GM21529 (cell line): ENCODE data around the gene MBNL1.

ENCODE experiments used
- ATAC-seq: cut with Tn5 transposase; IDR thresholded peaks from one replicate; pipeline ENCODE4 v1.9.1; 2021; ENCODE audit not compliant: unreplicated experiment

Gene MBNL1

GRCh38 chr3:152268555-152269055, at the start of gene MBNL1:
TSS of gene MBNL1 (plus strand) at chr3:152268929. CDS start at chr3:152300194, 31,265 bp downstream.
- peak; percentile 68 for ATAC-seq

DNA sequence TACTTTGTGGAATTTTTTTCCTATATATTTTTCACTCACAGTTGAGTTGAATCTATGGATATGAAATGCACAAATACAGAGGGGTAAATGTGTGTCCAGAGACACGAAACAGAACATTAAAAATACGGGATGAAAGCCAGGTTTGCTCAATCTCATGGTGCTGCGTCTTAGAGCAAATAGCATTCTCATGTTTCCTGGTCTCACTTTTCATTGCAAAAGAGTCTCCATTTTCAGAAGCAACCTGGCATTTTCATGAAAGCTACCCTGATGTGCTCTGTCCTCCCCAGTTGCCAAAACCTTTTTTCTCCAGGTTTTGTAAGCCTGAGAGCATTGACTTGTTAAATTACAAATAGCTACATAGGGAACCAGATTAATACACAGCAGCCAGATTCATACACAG, 49.5 kb upstream of the MBNL1 start:
- ATAC-seq, result no peak

DNA sequence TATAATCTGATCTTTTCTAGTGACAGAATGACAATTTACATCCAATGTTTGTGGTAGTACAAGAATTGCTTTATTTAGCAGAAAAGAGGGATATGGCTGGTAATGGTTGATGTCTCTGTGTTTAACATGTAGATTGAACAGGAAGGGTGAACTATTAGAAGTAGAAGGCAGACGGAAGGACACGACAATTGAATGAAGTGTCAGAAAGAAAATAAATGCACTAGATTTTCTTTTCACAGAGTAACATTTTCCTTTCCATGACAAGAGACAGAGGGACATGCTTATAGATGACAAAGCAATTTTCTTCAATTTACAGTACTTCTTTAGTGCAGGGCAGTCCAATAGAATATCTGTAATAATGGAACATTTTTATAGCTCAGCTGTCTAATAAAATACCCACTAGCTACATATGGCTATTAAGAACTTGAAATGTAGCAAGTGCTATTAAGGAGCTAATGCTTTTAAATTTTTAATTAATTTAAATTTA, 48.9 kb upstream of the MBNL1 start:
- ATAC-seq, result no peak

DNA sequence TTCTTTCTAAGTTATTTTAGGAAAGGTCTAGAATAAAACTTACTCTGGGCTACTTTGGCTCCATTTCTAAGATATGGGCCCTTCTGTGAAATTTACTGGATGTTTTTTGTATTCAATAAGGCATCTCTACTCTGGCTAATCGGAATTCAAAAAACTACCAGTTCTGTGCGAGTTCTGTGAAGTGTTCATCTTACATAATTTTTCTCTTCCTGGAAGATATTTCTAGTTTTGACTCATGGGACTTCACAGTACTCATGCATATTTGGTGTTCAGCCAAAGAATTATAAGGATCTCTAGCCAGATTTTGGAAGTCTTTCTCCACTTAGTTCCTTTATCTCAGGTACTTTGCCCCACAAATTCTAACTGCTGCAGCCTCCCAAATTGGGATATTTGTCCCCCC, 46.4 kb upstream of the MBNL1 start:
- ATAC-seq, result peak; percentile 52

- ATAC-seq, result no peak
Observed at GRCh38 chr3:152225201-152225600, 43.5 kb upstream of the MBNL1 start.

GRCh38 chr3:152226176-152226575, 42.6 kb upstream of the MBNL1 start:
- ATAC-seq, result no peak

DNA sequence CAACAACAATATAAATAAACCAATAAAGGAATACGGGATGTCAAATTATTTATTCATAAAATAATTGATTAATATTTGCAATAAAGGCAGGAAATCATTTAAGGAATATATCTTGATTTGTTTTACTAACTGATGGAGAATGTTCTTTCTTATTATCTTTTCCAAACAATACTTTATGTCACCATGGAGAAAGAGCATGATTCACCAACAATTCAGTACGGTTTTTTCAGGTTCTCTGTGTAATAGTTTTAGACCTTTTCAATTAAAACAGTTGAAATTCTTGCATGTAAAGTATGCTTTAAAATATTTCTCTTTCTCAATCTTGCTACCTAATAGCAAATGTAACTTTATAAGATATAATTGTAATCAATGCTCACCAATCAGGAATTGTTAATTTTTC, 41.7 kb upstream of the MBNL1 start:
- ATAC-seq, result no peak

DNA sequence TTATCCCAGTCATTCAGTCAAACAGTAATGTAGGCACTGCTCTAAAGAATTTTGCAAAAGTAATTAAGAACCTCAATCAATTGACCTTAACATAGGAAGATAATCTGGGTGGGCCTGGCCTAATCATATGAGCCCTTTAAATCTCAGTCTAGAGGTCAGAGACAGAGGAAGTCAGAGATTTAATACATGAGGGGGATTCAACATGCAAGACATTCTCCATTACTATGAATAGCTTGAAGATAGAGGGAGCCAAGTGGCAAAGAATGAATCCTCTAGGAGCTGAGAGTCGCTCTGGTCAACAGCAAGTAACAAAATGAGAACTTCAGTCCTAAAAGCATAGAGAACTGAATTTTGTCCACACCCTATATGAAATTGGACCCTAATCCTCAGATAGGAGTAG, 39.0 kb upstream of the MBNL1 start:
- no peak for ATAC-seq

- ATAC-seq, result no peak
Observed at GRCh38 chr3:152230370-152230769, 38.4 kb upstream of the MBNL1 start.

DNA sequence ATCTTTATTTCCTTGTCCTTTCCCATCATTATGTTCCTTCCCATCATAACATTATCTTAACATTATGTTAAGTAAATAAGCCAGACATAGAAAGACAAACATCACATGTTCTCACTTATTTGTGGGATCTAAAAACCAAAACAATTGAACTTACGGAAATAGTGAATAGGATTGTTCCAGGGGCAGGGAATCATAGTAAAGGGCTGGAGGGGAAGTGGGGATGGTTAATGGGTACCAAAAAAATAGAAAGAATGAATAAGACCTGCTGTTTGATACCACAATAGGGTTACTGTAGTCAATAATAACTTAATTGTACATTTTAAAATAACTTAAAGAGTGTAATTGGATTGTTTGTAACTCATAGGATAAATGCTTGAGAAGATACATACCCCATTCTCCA, 36.7 kb upstream of the MBNL1 start:
- ATAC-seq, result no peak

DNA sequence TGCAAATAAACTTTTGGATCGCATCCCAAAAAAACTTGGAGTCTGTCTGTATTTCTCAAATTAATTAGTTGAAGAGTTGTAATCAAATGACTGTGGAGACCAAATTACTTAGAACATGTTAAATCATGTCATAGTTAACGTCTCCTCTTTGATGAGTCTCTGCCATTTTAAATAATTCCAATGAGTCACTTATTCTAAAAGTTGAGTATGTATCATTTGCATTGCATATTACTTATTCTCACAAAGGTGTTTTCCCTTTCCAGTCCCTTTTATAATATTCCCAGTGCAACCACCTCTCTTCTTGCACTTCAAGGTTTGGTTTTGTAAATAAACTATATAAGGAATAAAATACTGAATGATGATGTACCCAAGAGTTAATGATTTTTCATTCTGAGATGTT, 36.0 kb upstream of the MBNL1 start:
- ATAC-seq, result no peak

DNA sequence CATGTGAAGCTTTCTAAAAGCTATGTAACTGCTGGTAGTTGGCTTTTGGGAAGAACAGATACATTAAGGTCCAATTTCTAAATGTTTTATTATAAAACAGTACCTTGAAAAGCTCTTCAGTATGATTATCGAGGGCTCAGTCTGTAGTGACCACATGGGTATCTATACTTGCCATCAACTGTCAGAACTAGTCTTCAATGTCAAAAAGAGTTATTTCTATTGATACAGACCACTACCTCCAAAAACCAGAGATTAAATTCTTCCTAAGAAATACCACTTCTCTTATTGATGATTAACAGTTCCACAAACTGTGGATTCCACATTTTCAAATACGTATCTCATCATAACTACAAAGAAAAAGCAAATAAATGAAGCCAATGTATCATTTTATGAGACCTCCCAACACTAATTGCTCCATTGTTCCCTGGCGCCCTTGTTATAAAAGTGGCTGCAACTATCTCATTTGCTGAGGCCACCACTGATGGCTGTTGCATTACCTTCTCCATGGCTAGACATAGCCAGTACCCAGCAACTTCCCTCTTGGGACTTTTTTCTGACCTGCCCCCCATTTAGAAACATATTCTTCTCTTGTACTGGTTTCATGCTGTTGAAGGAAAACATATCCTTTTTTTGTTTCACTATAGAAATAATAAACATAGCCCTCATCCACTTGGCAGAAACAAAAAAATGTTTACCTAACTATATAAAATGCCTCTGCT, 33.9 kb upstream of the MBNL1 start:
- ATAC-seq, result no peak

- ATAC-seq, result no peak
Observed at GRCh38 chr3:152235709-152236298, 32.9 kb upstream of the MBNL1 start.

GRCh38 chr3:152236716-152237115, 32.0 kb upstream of the MBNL1 start:
- ATAC-seq, result no peak

DNA sequence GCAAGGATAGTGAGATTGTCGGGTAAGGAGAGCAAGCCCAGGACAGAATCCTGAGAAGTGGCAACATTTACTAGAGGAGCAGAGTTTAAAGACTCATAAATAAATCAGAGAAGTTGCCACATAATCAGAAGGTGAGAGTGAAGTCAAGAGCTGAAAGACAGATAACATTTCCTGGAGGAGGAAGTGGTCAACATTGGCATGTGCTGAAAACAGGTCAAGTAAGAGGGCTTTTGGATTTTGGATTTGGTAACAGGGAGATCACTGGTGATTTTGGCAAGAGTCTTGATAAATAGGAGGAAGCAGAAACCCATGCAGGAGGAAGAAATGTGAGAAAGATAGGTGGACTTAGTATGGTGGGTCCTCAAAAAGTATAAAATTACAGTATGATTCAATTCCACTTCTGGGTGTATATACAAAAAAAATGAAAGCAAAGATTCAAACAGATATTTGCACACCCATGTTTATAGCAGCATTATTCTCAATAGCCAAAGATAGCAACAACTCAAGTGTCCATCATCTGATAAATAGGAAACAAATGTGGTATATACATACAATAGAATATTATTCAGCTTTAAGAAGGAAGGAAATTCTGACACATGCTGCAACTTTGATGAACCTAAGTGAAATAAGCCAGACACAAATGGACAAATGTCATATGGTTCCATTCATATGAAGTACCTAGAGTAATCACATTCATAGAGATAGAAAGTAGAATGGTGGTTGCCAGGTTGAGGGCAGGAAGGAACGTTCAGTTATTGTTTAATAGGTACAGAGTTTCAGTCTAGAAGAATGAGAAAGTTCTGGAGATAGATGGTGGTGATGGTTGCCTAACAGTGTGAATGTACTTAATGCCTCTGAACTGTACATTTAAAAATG, 27.3 kb upstream of the MBNL1 start:
- peak; percentile 61 for ATAC-seq

DNA sequence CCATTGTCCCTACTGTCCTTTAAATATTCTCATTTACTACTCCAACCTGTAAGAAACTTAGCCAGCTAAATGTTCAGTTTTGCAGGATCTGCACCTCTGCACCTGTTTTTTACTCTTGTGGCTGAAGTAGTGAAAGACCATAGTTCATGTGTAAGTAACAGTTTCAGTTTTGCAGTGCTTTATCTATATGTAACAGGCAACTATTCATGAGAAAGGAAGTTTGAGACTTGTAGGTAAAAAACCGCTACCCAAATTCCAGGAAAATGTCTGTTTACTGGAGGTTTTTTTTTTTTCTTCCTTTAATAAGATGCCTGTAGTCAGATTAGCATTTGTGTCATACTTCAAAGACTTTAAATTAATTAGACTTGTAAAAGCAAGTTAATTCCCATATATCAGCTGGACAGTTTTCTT, 25.4 kb upstream of the MBNL1 start:
- peak; percentile 73 for ATAC-seq

DNA sequence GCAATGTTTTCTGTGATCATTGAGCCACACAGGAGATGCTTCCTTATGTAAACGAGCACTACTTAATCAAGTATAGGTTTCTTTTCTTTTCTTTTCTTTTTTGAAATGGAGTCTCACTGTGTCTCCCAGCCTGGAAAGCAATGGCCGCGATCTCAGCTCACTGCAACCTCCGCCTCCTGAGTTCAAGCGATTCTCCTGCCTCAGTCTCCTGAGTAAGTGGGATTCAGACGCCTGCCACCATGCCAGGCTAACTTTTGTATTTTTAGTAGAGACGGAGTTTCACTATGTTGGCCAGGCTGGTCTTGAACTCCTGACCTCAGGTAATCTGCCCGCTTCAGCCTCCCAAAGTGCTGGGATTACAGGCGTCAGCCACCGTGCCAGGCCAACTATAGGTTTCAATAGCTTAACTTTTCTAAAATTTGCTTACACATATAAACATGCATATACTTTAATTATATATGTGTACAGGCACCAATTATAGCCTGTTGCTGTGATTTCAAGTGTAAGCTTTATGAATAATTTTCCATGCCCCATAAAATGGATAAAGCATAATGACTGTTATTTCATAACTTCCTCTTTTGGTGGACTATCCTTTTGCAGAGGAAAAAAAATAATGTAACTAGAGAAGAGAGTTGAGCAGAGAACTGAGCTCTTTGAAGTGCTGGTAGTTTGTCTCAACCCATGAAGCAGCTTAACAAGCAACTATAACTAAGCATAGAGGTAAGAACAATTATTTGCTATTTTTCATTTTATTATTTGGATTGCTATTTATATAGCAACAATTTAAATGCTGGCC, 24.8 kb upstream of the MBNL1 start:
- ATAC-seq, result peak; percentile 37

DNA sequence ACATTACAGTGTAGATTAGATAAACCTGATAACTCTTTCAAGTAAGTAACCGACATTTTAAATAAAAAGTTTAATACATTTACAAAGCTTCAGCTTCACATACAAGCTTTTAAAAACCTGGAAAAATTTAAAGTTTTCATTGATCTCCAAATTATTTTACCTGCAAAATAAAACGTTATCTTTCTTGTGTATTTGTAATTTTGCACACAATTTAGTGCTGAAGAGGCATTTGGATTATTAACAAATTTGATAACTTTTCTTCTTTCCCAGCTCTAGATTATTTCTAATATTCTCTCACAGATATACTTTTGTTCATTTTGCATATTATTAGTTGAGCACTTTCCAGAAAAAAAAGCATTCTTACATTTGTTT, 24.2 kb upstream of the MBNL1 start:
- ATAC-seq, result no peak

DNA sequence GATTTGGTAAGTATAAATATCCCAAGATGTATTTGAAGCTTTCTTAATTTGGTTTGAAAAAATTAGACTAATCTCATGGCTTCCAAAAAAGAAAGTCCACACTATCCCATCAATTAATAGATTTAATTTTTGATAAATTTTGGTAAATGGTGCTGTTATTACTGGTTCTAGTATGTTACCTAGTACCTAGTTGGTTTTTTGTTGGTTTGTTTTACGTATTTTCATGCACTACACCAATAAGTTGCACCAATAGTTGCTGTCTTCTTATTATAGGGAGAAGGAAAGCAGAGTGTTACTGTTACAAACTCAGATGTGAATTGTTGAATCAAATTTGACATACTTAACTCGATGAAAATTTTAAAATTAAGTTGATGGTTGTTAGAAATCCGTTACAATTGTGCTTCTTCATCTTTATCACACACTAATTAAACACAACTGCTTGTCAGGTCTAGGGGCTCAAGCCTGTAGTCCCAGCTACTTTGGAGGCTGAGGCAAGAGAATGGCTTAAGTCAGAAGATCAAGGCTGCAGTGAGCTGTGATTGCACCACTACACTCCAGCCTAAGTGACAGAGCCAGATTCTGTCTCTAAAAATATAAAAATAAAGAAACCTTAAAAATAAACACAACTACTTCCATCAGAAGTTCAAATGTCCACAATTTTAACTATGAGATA, 23.1 kb upstream of the MBNL1 start:
- ATAC-seq, result no peak

GRCh38 chr3:152251916-152252315, 16.8 kb upstream of the MBNL1 start:
- ATAC-seq, result no peak
